NCI-H1105 treated with DMSO at 0.1 percent for 48 hours (cell line): Measurements from ENCODE around the gene RFX1.
"Not testable (repeated sequence)": the region's sequence is repeated elsewhere in the genome, so short reads cannot be mapped to it uniquely, and the experiment has no call there.

Experiments used
- DNase-seq: peaks from one replicate; lab custom pipeline; 2025; lab: John Stamatoyannopoulos, UW

Gene RFX1

GRCh38 chr19:13934785-13935109, 71.4 kb downstream of the RFX1 start:
- no peak for DNase-seq

GRCh38 chr19:13932911-13933393, 73.2 kb downstream of the RFX1 start:
- DNase-seq: peak; percentile 2

- DNase-seq: no peak
Observed at GRCh38 chr19:13932149-13932637, 73.9 kb downstream of the RFX1 start.

- no peak for DNase-seq
Observed at GRCh38 chr19:13931391-13932148, 74.5 kb downstream of the RFX1 start.

- no peak for DNase-seq
Observed at GRCh38 chr19:13930402-13930801, 75.7 kb downstream of the RFX1 start.

GRCh38 chr19:13929956-13930355, 76.2 kb downstream of the RFX1 start:
- DNase-seq: no peak

- no peak for DNase-seq
Observed at GRCh38 chr19:13929340-13929739, 76.8 kb downstream of the RFX1 start.

GRCh38 chr19:13926715-13927114, 79.4 kb downstream of the RFX1 start:
- DNase-seq: no peak

GRCh38 chr19:13926010-13926409, 80.1 kb downstream of the RFX1 start:
- DNase-seq: no peak

- no peak for DNase-seq
Observed at GRCh38 chr19:13923194-13923987, 82.7 kb downstream of the RFX1 start.

GRCh38 chr19:13922118-13922517, 84.0 kb downstream of the RFX1 start:
- not testable (repeated sequence) for DNase-seq

GRCh38 chr19:13920940-13921747, 85.0 kb downstream of the RFX1 start:
- peak; percentile 5 for DNase-seq

- no peak for DNase-seq
Observed at GRCh38 chr19:13920524-13920923, 85.6 kb downstream of the RFX1 start.

GRCh38 chr19:13918726-13919411, 87.3 kb downstream of the RFX1 start:
- DNase-seq: no peak

- no peak for DNase-seq
Observed at GRCh38 chr19:13917888-13918406, 88.2 kb downstream of the RFX1 start.

- DNase-seq: no peak
Observed at GRCh38 chr19:13914777-13915176, 91.3 kb downstream of the RFX1 start.

- no peak for DNase-seq
Observed at GRCh38 chr19:13913352-13913751, 92.8 kb downstream of the RFX1 start.
